Neuronal stem cell (in vitro differentiated cells): Measurements from ENCODE around the gene PEMT.

ENCODE experiments used
- DNase-seq: peaks from one replicate; pipeline ENCODE4 v3.0.0-alpha.2; 2013; ENCODE audit warnings: low spot score
- H2AFZ ChIP-seq: one replicate; pipeline ENCODE4 v1.6.1; 2013; ENCODE audit warnings: mild to moderate bottlenecking, low read length, inconsistent platforms
- H2AK5ac ChIP-seq: 2 replicates; pipeline ENCODE4 v1.6.1; 2013; ENCODE audit warnings: low read depth, mild to moderate bottlenecking, inconsistent platforms, low read length, moderate library complexity, mixed read lengths
- H2BK120ac ChIP-seq: 2 replicates; pipeline ENCODE4 v1.6.1; 2013; ENCODE audit warnings: low read depth, mild to moderate bottlenecking, inconsistent platforms, low read length, moderate library complexity, mixed read lengths
- H2BK12ac ChIP-seq: one replicate; pipeline ENCODE4 v1.6.1; 2013; ENCODE audit warnings: low read length, inconsistent platforms
- H2BK15ac ChIP-seq: 2 replicates; pipeline ENCODE4 v1.6.1; 2013; ENCODE audit warnings: mild to moderate bottlenecking, low read length, inconsistent platforms, mixed read lengths
- H2BK5ac ChIP-seq: one replicate; pipeline ENCODE4 v1.6.1; 2013; ENCODE audit warnings: inconsistent platforms, mild to moderate bottlenecking, low read length, moderate library complexity
- H3K14ac ChIP-seq: one replicate; pipeline ENCODE4 v1.6.1; 2013; ENCODE audit warnings: low read length, inconsistent platforms
- H3K18ac ChIP-seq: 2 replicates; pipeline ENCODE4 v1.6.1; 2013; ENCODE audit warnings: low read length, inconsistent platforms
- H3K23ac ChIP-seq: 2 replicates; pipeline ENCODE4 v1.6.1; 2013; ENCODE audit warnings: low read depth, mild to moderate bottlenecking, mixed read lengths, low read length, inconsistent platforms; ENCODE audit not compliant: poor library complexity
- H3K27ac ChIP-seq: replicated peaks from 3 replicates; pipeline ENCODE4 v1.5.1; 2013; ENCODE audit warnings: low read length, inconsistent platforms
- H3K27me3 ChIP-seq, 3 experiments: 2 replicates each; pipeline ENCODE4 v1.6.1; 2013; ENCODE audit warnings: low read length in 3 of 3, mild to moderate bottlenecking in 2 of 3, inconsistent platforms in 1 of 3, low read depth in 1 of 3, mixed read lengths in 1 of 3, moderate library complexity in 1 of 3; ENCODE audit not compliant: control insufficient read depth in 3 of 3, insufficient read depth in 3 of 3
- H3K36me3 ChIP-seq, 2 donors: replicated peaks in 1 of 2; 2 replicates each; pipeline ENCODE4 v1.6.1; 2013; ENCODE audit warnings: low read length in 2 of 2; ENCODE audit not compliant: control insufficient read depth in 2 of 2, insufficient read depth in 2 of 2
- H3K4ac ChIP-seq: 2 replicates; pipeline ENCODE4 v1.6.1; 2013; ENCODE audit warnings: inconsistent platforms, mild to moderate bottlenecking, low read length, moderate library complexity
- H3K4me1 ChIP-seq, 2 donors: 1 replicate in 1 of 2; 2 replicates in 1 of 2; pipeline ENCODE4 v1.6.1; 2013; ENCODE audit warnings: low read length in 2 of 2, low read depth in 1 of 2; ENCODE audit not compliant: control insufficient read depth in 2 of 2, insufficient read depth in 1 of 2
- H3K4me2 ChIP-seq: one replicate; pipeline ENCODE4 v1.6.1; 2013; ENCODE audit warnings: mild to moderate bottlenecking, low read length, inconsistent platforms; ENCODE audit not compliant: insufficient read depth, poor library complexity, severe bottlenecking
- H3K4me3 ChIP-seq, 2 donors: 2 replicates each; pipeline ENCODE4 v1.5.1; 2013; ENCODE audit warnings: low read length in 2 of 2, mild to moderate bottlenecking in 2 of 2, inconsistent platforms in 1 of 2, moderate library complexity in 1 of 2
- H3K79me1 ChIP-seq: one replicate; pipeline ENCODE4 v1.6.1; 2013; ENCODE audit warnings: low read depth, mild to moderate bottlenecking, inconsistent platforms, low read length, moderate library complexity
- H3K9ac ChIP-seq: one replicate; pipeline ENCODE4 v1.6.1; 2013; ENCODE audit warnings: mild to moderate bottlenecking, low read depth, low read length, inconsistent platforms; ENCODE audit not compliant: poor library complexity
- H3K9me3 ChIP-seq, 2 donors: replicated peaks in 1 of 2; 2 replicates each; pipeline versions ENCODE3 to v1.6.1; 2013; ENCODE audit warnings: low read length in 2 of 2, mild to moderate bottlenecking in 2 of 2, inconsistent platforms in 1 of 2, low read depth in 1 of 2, mixed read lengths in 1 of 2, moderate library complexity in 1 of 2; ENCODE audit not compliant: control insufficient read depth in 2 of 2, insufficient read depth in 1 of 2
- H4K8ac ChIP-seq: one replicate; pipeline ENCODE4 v1.6.1; 2013; ENCODE audit warnings: low read depth, mild to moderate bottlenecking, inconsistent platforms, low read length, moderate library complexity
- H4K91ac ChIP-seq: one replicate; pipeline ENCODE4 v1.6.1; 2013; ENCODE audit warnings: low read length, low read depth, mild to moderate bottlenecking, inconsistent platforms; ENCODE audit not compliant: poor library complexity
- WGBS, 2 donors: extraction: QIAGEN DNeasy Blood & Tissue Kit; methylation state at CpG; one replicate each; pipeline ENCODE4 v1.1.7; 2013; ENCODE audit warnings: missing lambda C conversion rate in 2 of 2, mixed read lengths in 1 of 2; ENCODE audit not compliant: insufficient read length in 2 of 2, insufficient replicate concordance in 1 of 2; ENCODE audit errors: extremely low coverage in 2 of 2; 5-methylcytosine and 5-hydroxymethylcytosine counted together

PEMT gene

DNA sequence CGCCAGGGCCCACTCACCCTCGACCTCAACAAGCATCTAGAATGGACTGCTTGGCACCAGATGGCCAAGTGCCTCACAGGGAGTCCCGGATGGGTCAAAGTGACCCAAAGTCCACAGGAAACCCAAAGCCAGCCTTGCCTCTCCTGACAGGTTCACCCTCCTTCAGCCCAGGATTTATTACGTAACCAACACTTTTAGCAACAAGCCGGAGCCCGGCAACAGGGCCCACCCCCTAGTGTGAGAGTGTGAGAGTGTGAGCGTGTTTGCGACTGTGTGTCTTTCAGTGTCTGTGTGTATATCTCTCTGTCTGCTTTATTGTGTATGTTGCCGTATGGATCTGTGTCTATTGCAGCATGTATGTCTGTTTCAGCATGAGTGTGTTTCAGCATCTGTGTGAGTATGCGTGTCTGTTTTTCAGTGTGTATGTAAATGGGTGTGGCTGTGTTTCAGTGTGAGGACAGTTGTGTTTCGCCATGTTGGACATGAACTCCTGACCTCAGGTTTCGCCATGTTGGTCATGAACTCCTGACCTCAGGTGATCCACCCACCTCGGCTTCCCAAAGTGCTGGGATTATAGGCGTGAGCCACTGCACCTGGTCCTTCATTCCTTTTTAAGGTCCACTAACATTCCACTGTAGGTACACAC is 13.7 kb upstream of the PEMT start:
- Histone ChIP-seq H3K27me3 (no peaks in the 10 kb centered on the region), H2BK12ac (no peak overlapping the region), H3K27ac (no peak overlapping the region), H3K4me3 (no peak overlapping the region), H2BK15ac (no peak overlapping the region), H3K14ac (no peak overlapping the region), H2AK5ac (no peak overlapping the region), H3K9ac (no peak overlapping the region), H3K23ac (no peak overlapping the region), H2AFZ (no peak overlapping the region), H3K9me3 (peaks cover 0 to 2% of the 10 kb centered on the region in 2 donors), H2BK5ac (no peak overlapping the region), H4K8ac (no peak overlapping the region), H3K4ac (no peak overlapping the region), H3K36me3 (no peaks in the 10 kb centered on the region), H3K18ac (no peak overlapping the region), H2BK120ac (no peak overlapping the region), H3K4me2 (no peak overlapping the region), H4K91ac (no peak overlapping the region), H3K4me1 (peaks cover 1 to 8% of the 10 kb centered on the region in 2 donors), H3K79me1 (no peaks in the 10 kb centered on the region)
- no CpG with 5 or more reads among the region's 14 CpGs for WGBS, 2 donors
- DNase-seq: no peak

DNA sequence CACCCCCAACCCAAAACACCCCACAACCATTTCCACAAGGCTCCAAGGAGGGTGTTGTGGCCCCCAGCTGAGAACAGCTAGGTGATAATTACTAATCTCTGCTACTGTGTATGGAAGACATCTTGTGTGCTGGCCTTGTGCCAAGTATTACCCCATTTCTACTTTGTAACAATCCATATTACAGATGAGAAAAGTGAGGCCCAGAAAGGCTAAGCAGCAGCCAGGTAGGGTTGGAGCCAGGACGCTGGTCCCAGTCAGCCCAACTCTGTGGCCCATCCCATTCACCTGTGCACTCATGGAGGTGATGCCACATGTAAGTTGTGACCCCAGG is 12.4 kb upstream of the PEMT start:
- Histone ChIP-seq H3K4me1 (peaks cover 1 to 8% of the 10 kb centered on the region in 2 donors), H2BK120ac (no peak overlapping the region), H3K14ac (no peak overlapping the region), H3K4ac (no peak overlapping the region), H3K23ac (peak overlapping the region; percentile 21), H3K18ac (no peak overlapping the region), H3K4me2 (no peak overlapping the region), H2BK5ac (no peak overlapping the region), H3K27ac (no peak overlapping the region), H2AFZ (no peak overlapping the region), H3K9me3 (no peaks in the 10 kb centered on the region), H2BK15ac (no peak overlapping the region), H3K79me1 (no peaks in the 10 kb centered on the region), H2BK12ac (no peak overlapping the region), H4K91ac (peak overlapping the region; percentile 26), H3K36me3 (no peaks in the 10 kb centered on the region), H3K27me3 (no peaks in the 10 kb centered on the region), H3K4me3 (no peak overlapping the region), H3K9ac (no peak overlapping the region), H4K8ac (no peak overlapping the region), H2AK5ac (no peak overlapping the region)
- WGBS, 2 donors: no CpG with 5 or more reads among the region's 1 CpG
- no peak for DNase-seq

DNA sequence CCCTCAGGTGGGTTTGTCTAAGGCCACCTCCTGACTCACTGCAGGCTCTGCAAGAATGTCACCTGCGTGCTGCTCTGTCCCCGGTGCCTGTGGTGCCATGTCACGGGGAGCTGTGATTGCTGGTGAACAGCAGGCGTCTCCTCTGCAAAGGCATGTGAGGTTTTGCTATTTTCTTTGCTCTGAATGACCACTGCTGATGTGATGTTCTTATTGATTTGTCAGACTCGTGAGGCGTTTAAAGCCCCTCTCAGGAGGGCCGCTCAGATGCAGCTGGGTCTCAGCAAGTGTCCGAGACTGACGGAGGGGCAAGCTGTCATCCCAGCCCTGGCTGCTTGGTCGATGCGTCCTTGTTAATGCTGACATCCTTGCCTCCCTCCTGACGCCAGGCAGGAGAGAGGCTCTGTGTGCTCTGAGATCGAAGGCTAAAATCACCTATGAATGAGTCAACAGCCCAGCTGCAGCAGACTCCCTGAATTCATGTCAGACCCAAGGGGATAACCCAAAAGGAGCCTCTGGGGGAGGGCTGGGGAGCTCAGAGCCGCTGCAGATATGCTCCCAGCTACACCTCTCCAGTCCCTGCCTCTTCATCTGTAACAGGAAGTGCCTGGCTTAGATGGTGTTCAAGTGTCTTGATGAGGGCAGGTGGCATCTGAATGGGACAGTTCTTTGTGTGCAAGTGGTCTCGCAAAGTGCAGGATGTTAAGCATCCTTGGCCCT is 11.8 kb upstream of the PEMT start:
- Histone ChIP-seq H2AFZ (peak overlapping the region; percentile 57), H2BK120ac (no peak overlapping the region), H3K9ac (no peak overlapping the region), H2AK5ac (no peak overlapping the region), H3K79me1 (no peaks in the 10 kb centered on the region), H3K14ac (no peak overlapping the region), H3K4me1 (peaks cover 1 to 8% of the 10 kb centered on the region in 2 donors), H3K18ac (no peak overlapping the region), H3K4ac (no peak overlapping the region), H4K91ac (no peak overlapping the region), H3K36me3 (no peaks in the 10 kb centered on the region), H3K4me2 (no peak overlapping the region), H3K9me3 (no peaks in the 10 kb centered on the region), H3K27ac (no peak overlapping the region), H4K8ac (no peak overlapping the region), H3K4me3 (no peak overlapping the region), H2BK5ac (no peak overlapping the region), H2BK15ac (no peak overlapping the region), H3K27me3 (no peaks in the 10 kb centered on the region), H3K23ac (no peak overlapping the region), H2BK12ac (no peak overlapping the region)
- no peak for DNase-seq
- WGBS, 2 donors: no CpG with 5 or more reads among the region's 15 CpGs

DNA sequence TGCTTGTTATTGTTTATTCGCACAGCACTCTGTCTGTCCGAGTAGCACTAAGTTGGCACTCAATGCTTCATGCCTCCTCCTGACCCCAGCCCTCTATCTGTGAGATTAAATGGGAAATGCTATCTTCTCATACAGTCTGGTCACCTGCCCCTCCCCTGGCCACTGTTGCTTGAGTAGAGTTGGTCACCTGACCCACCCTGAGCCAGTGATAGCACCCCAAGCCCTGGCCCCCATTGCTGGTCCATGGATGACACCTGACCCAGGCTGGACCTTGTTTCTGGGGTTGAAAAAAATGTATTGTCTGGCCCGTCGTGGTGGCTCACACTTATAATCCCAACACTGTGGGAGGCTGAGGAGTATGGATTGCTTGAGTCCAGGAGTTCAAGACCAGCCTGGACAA is 8.5 kb upstream of the PEMT start:
- H2AFZ ChIP-seq: no peak overlapping the region
- H2BK120ac ChIP-seq: no peak overlapping the region
- no peak overlapping the region for H3K23ac ChIP-seq
- no peak for DNase-seq
- no peak overlapping the region for H3K4ac ChIP-seq
- H3K36me3 ChIP-seq: no peaks in the 10 kb centered on the region
- H3K4me2 ChIP-seq: no peak overlapping the region
- H3K18ac ChIP-seq: no peak overlapping the region
- H3K9ac ChIP-seq: no peak overlapping the region
- H2BK15ac ChIP-seq: no peak overlapping the region
- WGBS, 2 donors: no CpG with 5 or more reads among the region's 4 CpGs
- no peak overlapping the region for H3K4me3 ChIP-seq
- H3K27ac ChIP-seq: no peak overlapping the region
- no peak overlapping the region for H4K91ac ChIP-seq
- H3K79me1 ChIP-seq: no peaks in the 10 kb centered on the region
- H2BK12ac ChIP-seq: no peak overlapping the region
- H2AK5ac ChIP-seq: no peak overlapping the region
- peaks cover 0 to 2% of the 10 kb centered on the region in 2 donors for H3K9me3 ChIP-seq
- no peak overlapping the region for H4K8ac ChIP-seq
- no peaks in the 10 kb centered on the region for H3K27me3 ChIP-seq
- no peak overlapping the region for H3K14ac ChIP-seq
- no peak overlapping the region for H2BK5ac ChIP-seq
- peaks cover 1 to 8% of the 10 kb centered on the region in 2 donors for H3K4me1 ChIP-seq
